Fibroblast of peridontal ligament (primary cell): ENCODE measurements around the gene DCBLD1.
"Not testable (repeated sequence)": the region's sequence is repeated elsewhere in the genome, so short reads cannot be mapped to it uniquely, and the experiment has no call there.

ENCODE experiments used
- DNase-seq: peaks from one replicate; pipeline ENCODE4 v3.0.0-alpha.2; 2010; ENCODE audit errors: extremely low read depth

Gene DCBLD1

DNA sequence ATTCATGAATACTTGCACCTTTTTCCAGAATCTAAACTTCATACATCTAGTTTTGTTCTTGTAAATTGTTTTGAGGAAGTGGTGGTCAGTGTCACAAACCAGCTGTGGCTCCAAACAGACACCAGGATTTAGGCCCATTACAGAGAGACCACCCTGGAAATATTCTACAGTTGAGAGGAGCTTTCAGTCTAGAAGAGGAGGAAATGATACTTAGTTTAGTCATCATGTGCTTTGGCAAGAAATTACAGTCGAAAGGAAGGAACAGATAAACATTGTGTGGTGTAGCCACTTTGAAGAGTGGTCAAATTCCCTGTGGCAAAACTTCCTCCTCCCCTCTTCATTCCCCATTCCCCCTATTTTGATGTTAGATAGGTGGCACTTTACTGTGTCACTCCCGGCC lies 15.7 kb downstream of the DCBLD1 start:
- peak; percentile 84 for DNase-seq

DNA sequence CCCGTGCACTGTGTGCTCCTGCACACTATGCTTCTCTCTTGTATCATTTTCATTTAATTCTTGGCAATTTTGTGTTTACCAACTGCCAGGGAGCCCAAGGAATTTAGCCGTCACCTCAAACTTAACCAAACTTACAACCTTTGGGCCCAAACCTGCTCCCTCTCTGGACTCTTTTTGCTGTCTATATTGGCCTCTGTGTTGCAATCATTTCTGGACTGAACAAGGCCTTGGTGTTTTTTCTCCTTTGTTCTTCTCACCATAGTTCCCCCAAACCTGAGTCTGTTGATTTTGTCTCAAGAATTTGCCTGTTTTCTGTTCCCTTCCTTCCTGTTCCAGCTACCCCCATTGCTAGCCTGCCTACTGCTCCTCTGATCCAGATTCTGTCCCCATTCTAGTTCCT lies 19.2 kb downstream of the DCBLD1 start:
- DNase-seq = no peak

DNA sequence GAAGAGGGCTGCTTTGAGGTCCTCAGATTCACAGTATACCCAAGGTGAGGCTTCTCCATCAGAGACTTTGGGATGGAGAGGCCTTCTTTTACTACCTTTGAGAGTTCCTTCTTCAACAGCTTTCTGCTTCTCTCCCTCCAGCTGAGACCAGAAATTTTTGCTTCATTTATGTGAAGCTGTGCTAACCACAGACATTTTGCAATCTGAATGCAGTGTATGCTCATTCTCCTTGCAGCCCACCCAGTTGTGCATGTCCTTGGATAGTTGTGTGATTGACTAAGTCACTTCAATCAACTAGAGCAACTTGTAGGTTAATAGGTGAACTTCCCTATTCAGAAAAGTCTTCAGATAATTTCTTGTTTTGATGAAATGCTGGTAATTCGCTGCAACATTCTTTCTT lies 20.1 kb downstream of the DCBLD1 start:
- DNase-seq = peak; percentile 52

DNA sequence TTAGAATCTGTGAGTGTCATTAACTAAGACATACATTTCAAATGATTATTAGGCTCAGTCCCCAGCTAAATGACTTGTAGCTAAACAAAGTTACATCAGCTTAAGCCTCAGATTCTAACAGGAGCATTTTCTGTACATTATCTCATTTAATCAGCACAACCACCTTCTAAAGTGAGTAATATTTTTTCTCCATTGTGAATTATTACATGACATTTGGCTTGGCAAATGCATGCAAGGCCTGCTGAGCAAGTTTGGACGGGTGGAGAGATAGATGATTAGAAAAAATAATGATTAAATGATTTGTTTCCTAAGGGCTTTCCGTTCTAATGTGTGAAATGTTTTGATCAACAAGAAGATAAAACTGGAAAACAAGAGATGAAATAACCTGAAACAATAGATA lies 20.7 kb downstream of the DCBLD1 start:
- DNase-seq = no peak

DNA sequence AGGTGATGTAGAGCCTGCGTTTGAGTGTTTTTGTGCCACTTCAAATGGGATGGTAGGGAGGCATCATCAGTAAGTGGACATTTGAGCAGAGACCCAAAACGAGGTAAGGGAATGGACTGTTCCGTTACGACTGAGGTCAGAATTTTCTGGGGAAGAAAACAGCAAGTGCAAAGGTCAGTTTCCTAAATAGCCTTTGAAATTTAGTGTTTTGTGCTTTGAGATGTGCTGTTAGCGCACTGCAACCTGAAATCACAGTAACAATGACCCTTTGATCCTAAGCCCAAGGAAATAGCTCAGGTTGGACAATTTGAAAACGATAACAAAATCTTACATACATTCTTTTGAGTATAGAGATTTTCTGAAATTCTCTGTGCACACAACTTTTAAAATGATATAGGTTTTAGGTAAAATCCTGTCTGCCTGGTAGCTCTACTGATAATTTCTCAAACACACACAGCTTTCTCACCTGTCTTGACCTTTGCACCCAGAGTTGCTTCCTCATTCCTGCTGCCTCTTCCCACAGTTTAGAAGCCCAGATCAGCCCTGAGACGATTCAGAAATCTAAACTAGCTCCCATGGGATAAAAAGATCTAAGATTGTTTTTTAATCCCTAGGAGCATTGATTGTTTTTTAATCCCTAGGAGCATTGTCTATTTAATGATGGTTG lies 22.1 kb downstream of the DCBLD1 start:
- no peak for DNase-seq

DNA sequence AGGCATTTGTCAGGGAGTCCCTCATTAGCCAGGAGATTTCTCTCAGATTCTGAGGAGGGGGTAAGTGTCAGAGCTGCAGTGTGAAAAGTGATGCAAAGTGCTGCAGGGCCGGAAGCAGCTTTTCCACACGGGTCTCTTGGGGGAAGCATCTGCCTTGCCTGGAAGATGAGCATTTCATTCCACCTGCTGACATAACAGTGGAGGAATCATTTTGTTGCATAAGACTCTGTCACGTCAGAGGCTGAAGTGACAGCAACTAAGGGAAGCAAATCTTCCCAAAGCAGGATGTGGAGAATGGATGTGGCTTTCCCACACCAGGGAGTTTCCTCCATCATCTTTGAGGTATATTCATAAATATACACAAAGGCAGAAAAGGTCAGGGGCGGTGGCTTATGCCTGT lies 22.8 kb downstream of the DCBLD1 start:
- DNase-seq = no peak

DNA sequence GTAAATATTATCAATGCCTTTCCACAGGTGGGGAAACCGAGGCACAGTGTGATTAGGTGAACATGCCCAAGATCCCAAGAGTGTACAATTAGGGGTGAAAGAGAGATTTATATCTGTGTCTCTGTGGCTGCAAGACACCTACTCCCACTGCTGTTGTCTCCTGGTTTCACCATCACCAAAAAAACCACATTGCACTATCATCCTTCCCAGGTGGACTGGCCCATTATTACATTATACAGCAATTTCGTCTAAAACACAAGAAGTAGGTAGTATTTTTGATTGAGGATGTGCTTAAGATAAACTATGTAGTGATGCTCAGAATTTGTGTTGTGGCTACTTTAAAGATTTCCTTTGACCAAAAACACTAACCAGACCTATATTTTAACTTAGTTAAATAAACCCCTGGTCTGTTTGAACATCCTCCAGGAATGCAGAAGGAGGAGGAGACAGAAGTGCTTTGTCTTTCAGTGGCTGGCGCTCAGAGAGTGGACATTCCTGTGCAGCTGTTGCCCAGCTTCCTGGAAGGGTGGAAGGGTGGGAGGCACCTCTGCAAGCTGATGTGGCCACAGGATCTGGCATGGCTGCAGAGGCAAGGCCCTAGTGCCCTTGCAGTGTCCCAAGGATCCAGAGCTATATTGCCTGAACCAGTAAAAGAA lies 23.8 kb downstream of the DCBLD1 start:
- peak; percentile 41 for DNase-seq

DNA sequence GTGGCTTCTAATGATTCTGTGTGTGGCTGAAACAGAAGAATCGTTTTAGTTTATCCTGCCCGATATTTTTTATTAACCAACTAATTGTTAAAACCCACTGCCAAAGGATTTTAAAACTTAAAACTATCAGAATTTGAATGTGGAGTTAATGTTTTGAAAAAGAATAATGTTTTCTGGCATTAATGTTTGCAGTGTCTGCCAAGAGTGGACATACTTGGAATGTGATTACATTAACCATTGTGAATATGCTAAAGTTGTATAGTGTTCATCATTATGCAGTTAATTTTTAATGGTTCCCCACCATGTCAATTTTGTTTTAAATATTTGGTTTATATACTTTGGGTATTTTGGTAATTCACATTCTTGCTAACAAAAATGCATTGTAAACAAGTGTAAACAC lies 24.4 kb downstream of the DCBLD1 start:
- DNase-seq = no peak

DNA sequence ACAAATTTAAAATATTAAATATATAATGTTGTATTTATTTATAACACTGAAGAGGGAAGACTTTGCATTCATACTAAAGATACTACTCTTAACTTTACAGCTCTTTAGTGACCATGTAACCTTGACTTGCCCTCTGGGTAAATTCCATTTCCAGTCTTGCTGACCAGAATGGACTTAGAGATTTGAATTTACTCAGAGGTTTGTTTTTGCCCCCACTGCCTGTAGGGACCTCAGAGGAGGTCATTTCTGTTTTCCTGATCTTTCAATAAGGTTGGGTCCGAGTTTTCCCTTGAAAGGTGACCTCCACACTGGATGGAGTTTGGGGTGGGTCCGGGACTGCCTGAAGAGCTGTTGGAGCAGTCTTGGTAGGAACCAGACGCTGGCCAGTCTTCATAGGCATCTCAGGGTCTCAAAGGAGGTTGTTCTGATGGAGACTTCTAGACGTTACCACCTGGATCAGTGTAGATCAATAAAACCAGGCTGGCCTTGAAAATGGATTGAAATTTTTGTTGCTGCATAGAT lies 26.0 kb downstream of the DCBLD1 start:
- DNase-seq = no peak

DNA sequence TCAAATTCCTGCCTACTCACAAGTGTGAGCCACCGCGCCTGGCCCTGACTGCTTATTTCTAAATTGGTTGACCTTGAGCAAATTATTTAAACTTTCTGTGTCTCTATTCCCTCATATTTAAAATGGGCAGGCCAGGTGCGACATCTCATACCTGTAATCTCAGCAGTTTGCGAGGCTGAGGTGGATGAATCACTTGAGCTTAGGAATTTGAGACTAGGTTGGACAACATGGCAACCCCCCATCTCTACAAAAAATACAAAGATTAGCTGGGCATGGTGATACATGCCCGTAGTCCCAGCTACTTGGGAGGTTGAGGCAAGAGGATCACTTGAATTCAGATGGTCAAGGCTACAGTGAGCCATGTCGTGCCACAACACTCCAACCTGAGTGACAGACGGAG lies 26.5 kb downstream of the DCBLD1 start:
- no peak for DNase-seq

DNA sequence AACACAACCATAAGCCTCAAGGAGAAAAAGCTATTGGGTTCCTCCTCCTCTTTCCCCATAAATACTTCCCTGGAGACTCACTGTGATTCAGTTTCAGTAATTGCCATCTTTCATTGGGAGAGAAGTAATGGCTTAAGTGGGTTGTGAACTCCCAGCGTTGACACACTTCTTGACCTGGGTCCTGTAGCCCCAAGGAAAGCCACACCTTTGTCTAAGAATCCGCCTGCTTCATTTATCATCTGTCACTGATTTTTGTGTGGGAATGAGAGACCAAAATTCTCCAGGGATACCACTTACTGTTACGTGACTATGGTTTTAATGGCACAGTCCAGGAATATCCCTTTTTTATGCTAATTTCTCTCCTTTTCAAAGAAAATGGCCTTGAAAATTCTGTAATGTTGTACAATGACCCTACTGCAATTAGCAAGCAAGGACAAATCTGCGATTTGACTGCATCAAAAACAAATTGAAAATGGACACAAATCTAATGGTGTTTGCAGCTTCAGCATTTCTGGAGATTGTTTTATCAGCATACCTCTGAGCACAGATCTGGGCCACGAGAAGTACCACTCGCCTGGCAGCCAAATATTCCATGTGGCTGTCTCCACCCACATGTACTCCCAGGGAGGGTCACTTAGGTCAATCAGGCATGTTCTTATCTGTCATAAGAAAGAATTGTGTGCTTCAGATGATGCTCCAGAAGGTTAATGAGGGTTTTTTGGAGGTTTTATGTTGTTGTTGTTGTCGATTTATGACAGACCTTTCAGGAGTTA lies 29.8 kb downstream of the DCBLD1 start:
- DNase-seq = no peak

DNA sequence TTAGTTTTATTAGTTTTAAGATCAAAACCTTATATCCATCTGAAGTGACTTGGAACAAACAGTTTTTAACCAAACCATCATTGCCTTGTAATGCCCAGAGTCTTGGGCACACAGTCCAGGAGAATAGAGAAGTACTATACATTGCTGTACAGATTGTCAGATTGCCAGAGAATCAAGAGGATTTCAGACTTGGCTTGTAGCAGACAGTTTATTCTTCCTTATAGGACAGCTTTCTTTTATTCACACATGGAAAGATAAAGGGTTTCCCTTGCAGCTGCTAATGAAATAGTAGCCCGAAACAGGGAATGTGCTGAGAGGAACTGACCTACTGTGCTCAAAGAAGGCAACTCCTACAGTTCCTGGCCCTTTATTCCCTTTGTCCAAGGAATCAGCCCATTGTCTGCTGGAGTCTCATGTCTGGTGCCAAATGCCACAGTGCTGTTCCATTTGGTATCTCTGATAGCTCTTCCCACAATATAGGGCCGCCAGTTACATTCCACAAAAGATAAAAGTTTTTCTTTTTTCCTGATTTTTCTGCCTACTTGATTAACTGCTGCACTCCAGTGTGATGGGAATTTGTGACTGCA lies 30.6 kb downstream of the DCBLD1 start:
- DNase-seq = no peak

DNA sequence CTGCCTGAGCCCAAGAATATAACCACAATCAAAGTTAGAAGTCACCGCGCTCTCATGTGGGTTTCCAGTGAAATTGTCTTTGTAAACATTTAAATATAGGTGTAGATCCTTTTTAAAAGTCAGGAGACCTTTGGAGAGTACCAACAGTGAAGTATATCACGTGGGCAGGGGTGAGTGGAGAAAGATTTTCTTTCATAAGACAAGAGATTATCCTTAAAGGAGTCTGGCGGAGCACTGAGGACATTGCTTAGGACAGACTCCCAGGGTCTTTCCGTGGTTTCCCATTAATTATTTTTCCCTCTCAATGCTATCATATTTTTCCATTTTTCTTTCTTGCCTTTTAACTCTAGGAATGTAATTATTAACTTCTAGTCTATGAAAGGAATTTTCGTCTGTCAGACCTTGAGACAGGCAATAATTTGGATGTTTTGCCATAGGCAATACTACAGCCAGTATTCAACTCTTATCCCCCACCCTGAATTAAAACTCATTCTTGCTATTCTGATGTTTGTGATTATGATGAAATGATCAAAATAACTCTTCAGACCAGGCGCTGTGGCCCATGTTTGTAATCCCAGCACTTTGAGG lies 31.4 kb downstream of the DCBLD1 start:
- DNase-seq = no peak

DNA sequence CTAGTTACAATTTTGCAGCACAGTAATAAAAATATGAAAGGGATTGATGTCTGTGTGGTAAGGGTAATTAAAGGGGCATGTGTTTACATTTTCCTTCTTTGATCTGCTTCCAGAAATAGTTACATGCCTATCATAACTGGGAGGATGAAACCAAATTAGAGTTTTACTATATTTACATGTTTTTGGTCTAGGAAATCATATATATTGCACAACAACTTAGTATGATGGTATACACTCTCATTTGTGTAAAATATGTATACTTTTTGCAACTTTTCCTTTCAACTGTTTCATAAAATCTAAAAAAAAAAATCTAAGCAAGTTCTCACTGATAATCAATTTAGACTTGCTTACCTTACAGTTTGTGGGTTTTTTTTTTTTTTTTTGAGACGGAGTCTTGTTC lies 32.2 kb downstream of the DCBLD1 start:
- no peak for DNase-seq

DNA sequence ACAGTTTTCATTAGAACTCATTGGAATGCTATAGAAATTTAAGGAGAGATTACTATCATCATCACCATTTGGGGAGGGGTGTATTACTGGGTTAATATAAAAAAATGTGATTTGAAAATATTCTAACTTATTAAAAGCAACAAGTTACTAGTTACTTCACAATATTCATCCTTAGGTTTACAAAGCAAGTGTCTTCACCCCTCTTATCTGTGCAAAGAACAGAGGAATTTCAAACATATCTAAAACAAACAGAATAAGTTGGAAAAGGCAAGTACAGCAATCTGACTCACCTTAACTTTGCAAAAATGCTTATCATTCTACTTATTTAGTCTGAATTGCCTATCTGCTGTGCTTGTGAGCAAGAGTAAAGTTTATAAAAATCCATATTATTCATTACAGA lies 32.9 kb downstream of the DCBLD1 start:
- DNase-seq = no peak

DNA sequence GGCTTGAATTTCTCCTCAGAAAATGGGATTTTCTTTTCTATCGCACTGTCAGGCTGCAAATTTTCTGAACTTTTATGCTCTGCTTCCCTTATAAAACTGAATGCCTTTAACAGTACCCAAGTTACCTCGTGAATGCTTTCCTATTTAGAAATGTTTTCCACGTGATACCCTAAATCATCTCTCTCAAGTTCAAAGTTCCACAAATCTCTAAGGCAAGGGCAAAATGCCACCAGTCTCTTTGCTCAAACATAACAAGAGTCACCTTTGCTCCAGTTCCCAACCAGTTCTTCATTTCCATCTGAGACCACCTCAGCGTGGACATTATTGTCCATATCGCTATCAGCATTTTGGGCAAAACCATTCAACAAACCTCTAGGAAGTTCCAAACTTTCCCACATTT lies 35.5 kb downstream of the DCBLD1 start:
- DNase-seq = not testable (repeated sequence)

DNA sequence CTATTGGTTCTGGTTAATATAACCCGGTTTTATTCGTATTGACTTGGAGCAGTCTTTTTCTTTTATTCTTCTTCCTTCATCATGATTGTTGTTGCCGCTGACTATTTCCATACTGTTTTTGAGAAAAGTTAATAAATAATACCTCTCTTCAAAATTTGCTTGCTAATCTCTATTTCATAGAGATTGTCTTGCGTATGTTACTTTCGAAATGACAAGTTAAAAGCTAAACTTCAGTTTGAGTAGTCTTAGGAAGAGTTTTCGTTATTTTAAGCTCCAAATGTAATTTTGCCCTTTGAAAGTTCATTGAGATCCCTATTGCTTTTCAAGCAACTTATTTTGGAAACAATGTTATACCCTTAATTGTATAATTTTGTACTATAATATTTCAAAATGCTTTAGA lies 36.4 kb downstream of the DCBLD1 start:
- DNase-seq = no peak

DNA sequence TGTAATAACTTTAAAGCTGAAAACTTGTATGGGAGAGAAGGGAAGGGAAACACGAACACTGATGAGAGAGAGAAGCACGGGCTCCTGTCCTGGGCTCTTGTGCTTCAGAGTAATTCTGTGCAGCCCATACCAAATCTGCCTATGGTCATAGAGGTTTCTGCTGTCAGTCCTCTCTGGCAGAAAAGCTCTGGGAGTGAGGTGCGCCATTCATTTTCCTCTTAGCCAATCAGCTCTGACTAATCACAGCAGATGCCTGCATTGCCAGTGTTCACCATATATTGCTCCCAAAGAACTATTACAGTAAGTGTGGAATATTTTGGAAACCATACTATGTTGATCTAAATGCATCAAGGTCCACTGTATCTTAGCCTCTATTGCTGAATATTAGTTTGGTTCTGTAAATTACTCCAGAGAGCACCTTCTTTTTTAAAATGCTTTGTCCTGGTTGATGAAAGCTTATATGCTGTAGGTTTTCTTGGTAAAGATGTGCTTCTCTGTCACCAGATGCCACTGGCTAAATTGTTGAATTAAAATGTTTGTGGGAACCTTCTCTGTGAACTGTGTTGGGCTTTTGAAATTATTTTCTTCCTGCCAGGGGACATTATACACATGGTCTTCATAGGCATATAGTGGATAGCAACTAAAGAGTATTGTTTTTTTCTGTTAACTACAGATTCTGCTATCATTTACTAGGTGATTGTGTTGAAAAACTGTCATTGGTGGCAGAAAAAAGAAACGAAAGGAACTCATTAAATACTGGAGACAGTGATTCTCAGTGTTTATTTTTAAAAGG lies 38.3 kb downstream of the DCBLD1 start:
- DNase-seq = no peak

DNA sequence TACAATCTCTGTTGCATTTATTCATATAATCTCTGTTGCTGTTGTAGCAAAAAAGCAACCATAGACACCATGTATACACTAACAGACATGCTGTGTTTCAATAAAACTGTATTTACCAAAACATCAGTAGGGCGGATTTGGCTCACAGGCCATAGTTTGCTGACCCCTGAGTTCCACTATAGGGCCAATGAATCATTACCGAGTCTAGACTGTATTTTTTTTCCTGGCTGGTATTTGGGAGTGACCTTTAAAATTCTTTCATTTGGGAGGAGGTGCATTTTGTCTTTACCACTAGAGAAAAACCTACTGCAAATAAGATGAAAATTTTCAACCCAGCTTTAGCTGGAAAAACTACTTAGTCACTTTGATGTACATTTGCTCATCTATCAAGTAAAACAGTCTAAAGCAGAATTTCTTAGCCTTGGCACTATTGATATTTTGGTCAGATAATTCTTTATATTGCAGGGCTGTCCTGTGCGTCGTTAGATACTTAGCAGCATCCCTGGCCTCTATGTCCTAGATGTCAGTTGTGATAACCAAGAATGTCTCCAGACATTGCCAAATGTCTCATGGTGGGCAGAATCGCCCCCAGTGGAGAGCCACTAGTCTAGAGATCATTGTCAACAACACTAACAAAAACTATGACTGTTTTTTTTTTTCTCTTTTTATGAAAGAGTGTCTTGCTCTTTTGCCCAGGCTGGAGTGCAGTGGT lies 39.5 kb downstream of the DCBLD1 start:
- DNase-seq = no peak

DNA sequence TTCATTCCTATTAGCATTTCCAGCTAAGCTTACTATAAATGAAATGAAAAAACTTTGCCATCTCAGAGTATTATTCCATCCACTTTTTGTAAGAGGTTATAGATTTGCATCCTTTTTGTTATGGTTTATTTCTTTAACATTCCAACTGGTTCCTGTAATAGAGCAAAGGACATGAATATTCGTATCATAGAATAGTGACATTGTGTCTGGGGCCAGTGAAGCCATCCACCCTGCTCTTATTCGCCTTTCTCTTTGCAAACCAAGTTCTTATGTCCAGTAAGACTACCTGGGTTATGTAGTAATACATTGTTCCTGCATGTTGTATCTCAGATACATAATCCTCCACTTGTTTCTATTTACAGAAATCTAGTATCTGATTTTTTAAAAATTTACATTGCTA lies 43.1 kb downstream of the DCBLD1 start:
- no peak for DNase-seq
